HG03571 (cell line): ENCODE measurements around the gene ESRRB.
"Not testable (repeated sequence)": the region's sequence is repeated elsewhere in the genome, so short reads cannot be mapped to it uniquely, and the experiment has no call there.

Experiments
- ATAC-seq: cut with Tn5 transposase; IDR thresholded peaks from one replicate; pipeline ENCODE4 v1.9.1; 2021; ENCODE audit not compliant: unreplicated experiment

ESRRB gene

DNA sequence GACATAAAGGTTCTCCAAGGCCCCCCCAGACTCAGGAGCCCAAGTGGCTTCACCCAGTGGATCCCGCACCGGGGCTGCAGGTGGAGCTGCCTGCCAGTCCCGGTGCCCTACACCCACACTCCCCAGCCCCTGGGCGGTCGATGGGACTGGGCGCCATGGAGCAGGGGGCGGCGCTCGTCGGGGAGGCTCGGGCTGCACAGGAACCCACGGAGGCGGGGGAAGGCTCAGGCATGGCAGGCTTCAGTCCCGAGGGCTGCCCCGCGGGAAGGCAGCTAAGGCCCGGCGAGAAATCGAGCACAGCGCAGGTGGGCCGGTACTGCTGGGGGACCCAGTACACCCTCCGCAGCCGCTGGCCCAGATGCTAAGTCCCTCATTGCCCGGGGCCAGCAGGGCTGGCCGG, 160.7 kb downstream of the ESRRB start:
- ATAC-seq = not testable (repeated sequence)

DNA sequence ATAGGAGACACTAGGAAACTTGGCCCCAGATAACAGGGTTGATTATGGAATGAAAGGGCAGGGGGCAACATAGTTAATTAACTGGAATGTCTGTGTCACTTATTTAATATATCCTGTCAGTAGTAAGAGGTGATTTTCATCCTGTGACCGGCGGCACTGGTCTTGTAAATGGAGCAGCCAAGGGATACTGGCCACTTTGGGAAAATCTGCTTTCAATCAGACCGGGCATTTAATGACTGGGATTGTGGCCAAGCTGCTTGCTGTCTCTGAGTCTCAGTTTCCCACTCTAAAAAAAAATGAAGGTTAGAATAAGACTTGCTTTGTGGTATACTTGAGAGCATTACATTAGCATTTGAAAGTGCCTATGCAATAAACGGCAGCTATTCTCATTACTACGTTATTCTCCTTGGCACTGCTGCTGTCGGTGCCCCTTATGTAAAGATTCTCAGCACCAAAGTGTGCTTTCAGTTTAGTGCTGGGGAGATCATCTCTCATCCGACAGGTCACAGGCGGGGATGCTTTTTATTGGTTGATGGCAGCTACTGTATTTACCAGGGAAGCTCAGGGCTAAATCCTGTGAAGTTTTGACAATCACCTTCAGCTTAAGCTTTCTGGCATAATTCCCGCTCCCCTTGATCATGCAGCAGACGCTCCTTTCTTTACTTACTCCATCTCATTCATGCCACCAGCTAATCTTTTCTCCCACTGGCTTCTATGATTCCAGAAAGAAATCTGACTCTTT, 162.1 kb downstream of the ESRRB start:
- ATAC-seq = no peak

DNA sequence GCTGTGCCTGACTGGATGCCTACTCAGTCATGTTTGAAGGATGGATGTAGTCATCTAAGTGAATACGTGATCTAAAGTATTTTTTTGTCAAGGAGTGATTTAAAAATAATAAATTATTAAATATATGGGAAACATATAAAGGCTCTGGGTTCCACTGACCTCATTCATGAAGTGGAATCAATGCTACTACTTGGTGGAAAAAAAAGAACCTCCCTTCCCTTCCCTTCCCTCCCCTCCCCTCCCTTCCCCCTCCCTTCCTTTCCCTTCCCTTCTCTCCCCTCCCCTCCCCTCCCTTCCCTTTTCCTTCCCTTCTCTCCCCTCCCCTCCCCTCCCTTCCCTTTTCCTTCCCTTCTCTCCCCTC, 162.7 kb downstream of the ESRRB start:
- ATAC-seq = no peak

DNA sequence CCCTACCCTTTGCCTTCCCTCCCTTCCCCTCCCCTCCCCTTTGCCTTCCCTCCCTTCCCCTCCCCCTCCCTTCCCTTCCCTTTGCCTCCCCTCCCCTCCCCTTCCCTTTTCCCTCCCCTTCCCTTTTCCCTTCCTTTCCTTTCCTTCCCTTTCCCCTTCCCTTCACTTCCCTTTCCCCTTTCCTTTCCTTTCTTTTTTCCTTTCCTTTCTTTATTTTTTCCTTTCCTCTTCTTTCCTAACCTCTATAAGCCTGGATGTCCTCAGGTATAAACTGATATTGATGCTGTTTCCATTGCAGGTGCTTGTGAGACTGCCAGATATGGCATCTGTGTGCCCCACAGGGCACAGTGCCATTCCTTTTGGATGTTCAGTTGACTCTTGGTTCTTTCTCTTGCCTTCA, 163.2 kb downstream of the ESRRB start:
- no peak for ATAC-seq

DNA sequence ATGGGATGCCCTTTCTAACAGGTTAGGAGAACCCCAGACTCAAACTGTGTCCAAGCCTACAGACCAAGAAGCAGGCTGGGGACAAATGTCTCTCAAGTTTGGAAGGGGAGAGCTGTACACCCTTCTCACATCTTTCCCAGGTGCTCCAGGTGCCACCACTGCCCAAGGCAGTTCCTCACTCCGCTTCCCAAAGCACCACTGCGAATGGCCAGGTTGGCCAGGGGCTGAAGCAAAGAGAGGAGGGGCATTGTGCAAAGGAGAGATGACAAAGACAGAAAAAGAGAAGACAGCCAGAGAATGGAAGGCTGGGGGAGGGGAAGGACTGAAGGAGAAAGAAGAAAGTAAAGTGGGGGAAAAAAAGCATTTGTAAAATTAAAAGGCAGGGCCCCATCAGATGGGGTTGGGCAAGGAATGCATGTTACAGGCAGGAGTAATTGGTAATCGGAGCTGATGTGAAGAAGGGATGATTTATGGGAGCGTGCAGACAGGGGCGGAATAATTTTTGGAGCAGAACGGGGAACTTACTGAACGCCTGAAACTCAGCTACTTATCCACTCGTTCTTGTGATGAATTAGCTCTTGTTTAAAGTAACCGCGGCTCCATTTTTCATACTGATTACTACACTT, 165.8 kb downstream of the ESRRB start:
- ATAC-seq = no peak

DNA sequence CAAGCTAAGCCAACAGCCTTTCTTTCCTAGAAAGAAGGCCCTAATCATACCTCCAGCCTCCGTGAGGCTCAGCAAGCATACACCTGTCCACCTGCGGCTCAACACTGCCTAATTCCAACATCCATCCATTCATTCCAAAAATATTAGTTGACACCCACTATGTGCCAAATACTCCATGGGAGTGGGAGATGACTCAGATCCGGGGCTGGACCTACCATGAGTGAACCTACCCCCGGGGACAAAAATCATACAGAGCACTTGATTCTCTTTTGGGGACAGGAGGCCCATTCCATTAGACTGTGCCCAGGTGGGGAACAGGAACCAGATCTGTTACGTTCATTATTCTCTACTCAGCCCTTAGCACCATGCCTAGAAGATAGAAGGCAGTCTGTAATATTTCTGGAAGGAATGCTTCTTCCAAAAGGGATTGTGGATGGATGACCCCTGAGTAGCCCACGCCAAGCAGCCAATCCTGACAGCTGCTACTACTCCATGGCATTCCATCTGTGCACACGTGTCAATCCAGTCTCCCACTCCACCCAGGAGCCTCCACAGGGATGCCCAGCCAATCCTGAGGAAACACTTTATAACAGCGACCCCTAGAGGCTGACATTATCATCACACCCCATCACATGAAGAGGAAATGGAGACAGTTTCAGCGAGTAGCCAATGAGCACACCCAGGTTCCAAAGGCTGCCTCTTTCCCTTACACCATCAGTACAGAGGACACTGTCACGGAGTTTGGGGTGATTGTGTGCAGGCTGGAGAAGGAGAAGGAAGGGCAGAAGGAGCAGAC, 170.7 kb downstream of the ESRRB start:
- ATAC-seq = no peak

DNA sequence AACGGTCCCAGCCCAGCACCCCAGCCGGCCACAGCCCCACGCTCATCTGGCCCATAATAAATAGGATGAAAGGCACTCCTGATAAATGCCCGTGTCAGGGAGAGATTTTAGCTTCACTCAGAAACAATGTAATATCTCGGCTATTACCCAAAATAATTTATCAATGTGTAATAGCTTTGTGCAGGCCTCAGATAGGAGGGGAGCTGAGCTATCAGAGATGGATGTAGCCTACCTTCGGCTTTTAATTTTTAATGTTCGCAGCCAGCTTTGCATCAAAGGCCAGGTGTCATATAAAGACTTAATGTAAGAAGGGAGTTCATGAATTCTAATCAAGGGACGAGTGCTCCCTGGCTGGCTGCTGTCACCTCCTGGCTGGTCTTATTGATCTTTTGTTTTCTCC, 171.9 kb downstream of the ESRRB start:
- no peak for ATAC-seq

DNA sequence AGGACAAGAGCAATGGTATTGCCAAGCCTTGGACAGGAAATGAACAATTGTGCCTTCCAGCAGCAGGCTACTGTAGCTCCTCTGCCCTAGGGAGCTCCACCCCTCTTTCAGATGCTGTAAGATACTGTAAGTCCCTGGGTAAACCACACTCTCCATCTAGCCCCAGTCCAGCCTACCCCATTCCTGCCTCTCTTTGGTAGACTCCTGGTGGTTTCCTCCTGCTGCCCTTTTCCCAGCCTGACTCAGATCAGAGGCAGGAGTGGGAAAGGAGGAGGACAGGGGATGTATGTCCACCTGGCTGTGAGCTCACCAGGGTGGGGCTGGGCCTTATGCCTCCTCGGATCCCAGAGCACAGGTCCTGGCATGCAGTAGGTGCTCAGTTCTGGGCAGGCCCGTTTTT, 174.6 kb downstream of the ESRRB start:
- no peak for ATAC-seq

DNA sequence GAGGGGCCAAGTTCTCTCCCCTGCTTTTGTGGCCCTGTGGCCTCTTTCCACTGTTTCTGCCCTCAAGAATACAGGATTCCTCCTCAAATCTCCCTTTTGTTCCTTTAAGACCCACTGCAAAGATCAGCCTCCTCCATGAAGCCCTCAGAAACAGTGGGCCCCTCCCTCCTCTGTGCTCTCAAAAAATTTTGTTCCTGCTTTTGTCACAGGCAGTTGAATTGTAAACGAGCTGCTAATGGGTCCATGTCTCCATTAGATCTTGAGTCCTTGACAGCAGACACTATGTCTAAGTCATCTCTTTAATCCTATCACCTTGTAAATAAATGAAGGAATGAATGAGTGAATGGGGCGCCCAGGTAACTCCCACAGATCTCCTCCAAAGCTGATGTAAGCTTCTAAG, 175.2 kb downstream of the ESRRB start:
- ATAC-seq = no peak
